HCT116 (cell line): ENCODE measurements around the gene TMEM131. TPM values are rescaled to one million over a fixed set of nuclear protein-coding genes. Genes with fewer than 3 reads are reported as not detected.

ENCODE experiments used
- ATAC-seq: fragments of 200-7000 bp; cut with Tn5 transposase; 2 replicates; pipeline ENCODE4 v1.9.1; 2020; ENCODE audit warnings: mild to moderate bottlenecking, moderate library complexity
- BruUV-seq: library from RNA; stranded (reverse); fragments of 400-500 nt; replicated peaks from 2 replicates; lab custom pipeline; 2021; lab: Mats Ljungman, UMichigan
- CTCF ChIA-PET: fragments of 300-600 bp; sonication (Branson Sonifier 250); formaldehyde crosslinking; loops from one replicate; lab custom pipeline; 2021; ENCODE audit warnings: antibody characterized with exemption; lab: Charles Lee
- POLR2A ChIA-PET: fragments of 300-600, 350-600 bp; sonication (Branson Sonifier 250); formaldehyde crosslinking; loops from one replicate; lab custom pipeline; 2021; ENCODE audit warnings: antibody characterized with exemption; lab: Charles Lee
- RAD21 ChIA-PET, 2 experiments: fragments of 300-600 bp; sonication (Branson Sonifier 250); formaldehyde crosslinking; loops; one replicate each; lab custom pipeline; 2023; ENCODE audit warnings: low total read pairs in 2 of 2; ENCODE audit not compliant: uncharacterized antibody in 2 of 2, unreplicated experiment in 2 of 2, low non-redundant PET in 1 of 2; lab: Charles Lee
- DNase-seq: peaks from one replicate; pipeline ENCODE4 v3.0.0-alpha.2; 2010; ENCODE audit warnings: low read depth, low spot score
- H2AFZ ChIP-seq: fragments of 200-600 bp; shearing (Covaris generic), sonication (generic); 2 replicates; pipeline ENCODE4 v1.6.1; 2017; ENCODE audit warnings: low read depth, mixed run types, mixed read lengths, antibody characterized with exemption, low read length; ENCODE audit not compliant: poor library complexity, severe bottlenecking
- H3K27ac ChIP-seq: 2 replicates; pipeline ENCODE4 v1.5.1; 2012; ENCODE audit warnings: low read depth, low read length
- H3K27me3 ChIP-seq: fragments of 200-600 bp; sonication (generic); 2 replicates; pipeline ENCODE4 v1.6.1; 2016; ENCODE audit warnings: mixed run types, low read length, mixed read lengths; ENCODE audit not compliant: insufficient read depth
- H3K36me3 ChIP-seq, 2 experiments: fragments of 200-500 bp in 1 of 2; fragments of 200-600 bp in 1 of 2; sonication (Bioruptor generic) in 1 of 2; sonication (generic) in 1 of 2; 2 replicates each; pipeline versions ENCODE4 v1.5.1 to v1.6.1; 2014 to 2016; ENCODE audit warnings: low read length in 2 of 2, inconsistent platforms in 1 of 2, mixed read lengths in 1 of 2, mixed run types in 1 of 2; ENCODE audit not compliant: insufficient read depth in 2 of 2, control insufficient read depth in 1 of 2
- H3K4me1 ChIP-seq, 2 experiments: fragments of 200-600 bp in 1 of 2; sonication (generic) in 1 of 2; 2 replicates each; pipeline versions ENCODE4 v1.5.1 to v1.6.1; 2012 to 2017; ENCODE audit warnings: low read length in 2 of 2, inconsistent platforms in 1 of 2, mild to moderate bottlenecking in 1 of 2, mixed read lengths in 1 of 2, mixed run types in 1 of 2, moderate library complexity in 1 of 2; ENCODE audit not compliant: insufficient read depth in 2 of 2, control insufficient read depth in 1 of 2
- H3K4me2 ChIP-seq: fragments of 200-600 bp; sonication (generic); 2 replicates; pipeline ENCODE4 v1.6.1; 2017; ENCODE audit warnings: mixed run types, low read length, mixed read lengths
- H3K4me3 ChIP-seq, 2 experiments: fragments of 200-600 bp in 1 of 2; sonication (generic) in 1 of 2; replicated peaks in 1 of 2; 2 replicates each; pipeline ENCODE4 v1.5.1; 2011 to 2016; ENCODE audit warnings: low read length in 2 of 2, control low read depth in 1 of 2, low read depth in 1 of 2, mild to moderate bottlenecking in 1 of 2, mixed read lengths in 1 of 2, mixed run types in 1 of 2
- H3K79me2 ChIP-seq: fragments of 200-600 bp; sonication (generic); 2 replicates; pipeline ENCODE4 v1.6.1; 2017; ENCODE audit warnings: mild to moderate bottlenecking, mixed run types, low read length, moderate library complexity, mixed read lengths; ENCODE audit not compliant: insufficient read depth
- H3K9ac ChIP-seq: fragments of 200-600 bp; sonication (generic); 2 replicates; pipeline ENCODE4 v1.6.1; 2016; ENCODE audit warnings: low read length, mixed read lengths
- H3K9me2 ChIP-seq: fragments of 200-600 bp; sonication (generic), shearing (Covaris generic); 2 replicates; pipeline ENCODE4 v1.6.1; 2017; ENCODE audit warnings: mixed run types, mild to moderate bottlenecking, moderate library complexity; ENCODE audit not compliant: insufficient read depth
- H3K9me3 ChIP-seq, 2 experiments: fragments of 200-500 bp in 1 of 2; fragments of 200-600 bp in 1 of 2; sonication (Bioruptor generic) in 1 of 2; sonication (generic) in 1 of 2; 2 replicates each; pipeline ENCODE4 v1.6.1; 2014 to 2017; ENCODE audit warnings: low read length in 2 of 2, mixed read lengths in 2 of 2, inconsistent platforms in 1 of 2, low read depth in 1 of 2, mild to moderate bottlenecking in 1 of 2, mixed run types in 1 of 2, moderate library complexity in 1 of 2; ENCODE audit not compliant: control insufficient read depth in 1 of 2, insufficient read depth in 1 of 2
- H4K20me1 ChIP-seq: fragments of 200-600 bp; sonication (generic), shearing (Covaris generic); 2 replicates; pipeline ENCODE4 v1.6.1; 2017; ENCODE audit warnings: mixed run types, mild to moderate bottlenecking, moderate library complexity; ENCODE audit not compliant: insufficient read depth
- CBX3 ChIP-seq: IDR thresholded peaks from 2 replicates; pipeline ENCODE4 v1.6.1; 2012; ENCODE audit warnings: low read depth
- FOSL1 ChIP-seq: IDR thresholded peaks from 2 replicates; pipeline ENCODE4 v1.6.1; 2012; ENCODE audit warnings: low read depth
- intact Hi-C: fragments of 100-400 bp; cut with micrococcal nuclease; formaldehyde crosslinking; loops from 2 replicates; pipeline ENCODE4 v1.10.0; 2022
- total RNA-seq: library from RNA; stranded (reverse); gene quantifications from one replicate; pipeline ENCODE4 v1.2.1, GENCODE V29; 2021; ENCODE audit not compliant: unreplicated experiment
- TF ChIP-seq, protein P1 (sequence below), 3 experiments: fragments of 200-600 bp in 1 of 3; sonication (generic) in 1 of 3; IDR thresholded peaks in 2 of 3; conservative IDR thresholded peaks in 1 of 3; 2 replicates each; pipeline ENCODE4 v1.5.1; 2012 to 2017; ENCODE audit warnings: low read depth in 2 of 3, low read length in 2 of 3, antibody characterized with exemption in 1 of 3, borderline replicate concordance in 1 of 3, control low read depth in 1 of 3, mild to moderate bottlenecking in 1 of 3, mixed read lengths in 1 of 3, mixed run types in 1 of 3, moderate library complexity in 1 of 3; ENCODE audit not compliant: insufficient read depth in 1 of 3
- TF ChIP-seq, protein P2 (sequence below): IDR thresholded peaks from 2 replicates; pipeline ENCODE4 v1.6.1; 2012; ENCODE audit warnings: low read depth

Gene TMEM131
- total RNA-seq, 1 experiment from 2014 or later = 51.5 TPM

- Histone ChIP-seq H3K79me2 (no peaks in the 10 kb centered on the region), H3K27me3 (no peaks in the 10 kb centered on the region), H3K36me3 (no peaks in the 10 kb centered on the region), H3K4me3 (no peak overlapping the region), H3K4me1 (no peaks in the 10 kb centered on the region), H3K9me3 (no peaks in the 10 kb centered on the region), H2AFZ (no peak overlapping the region), H3K9me2 (no peaks in the 10 kb centered on the region), H3K9ac (no peak overlapping the region), H3K4me2 (no peak overlapping the region), H4K20me1 (no peaks in the 10 kb centered on the region), H3K27ac (no peak overlapping the region)
- RAD21 ChIA-PET = no interaction called here
- TF ChIP-seq CBX3 (no peak), FOSL1 (no peak)
- no peak for ATAC-seq
- DNase-seq = no peak
- intact Hi-C loops = no loop called here
- POLR2A ChIA-PET = no interaction called here
- CTCF ChIA-PET = no interaction called here
- no TSS peak for BruUV-seq
Observed at GRCh38 chr2:98034745-98035144, 39.0 kb upstream of the TMEM131 start.

- CTCF ChIA-PET = no interaction called here
- no peaks in the 10 kb centered on the region for H3K36me3 ChIP-seq
- H3K27ac ChIP-seq = no peak overlapping the region
- DNase-seq = no peak
- H3K4me3 ChIP-seq = no peak overlapping the region
- intact Hi-C loops = no loop called here
- no peak overlapping the region for H2AFZ ChIP-seq
- H4K20me1 ChIP-seq = no peaks in the 10 kb centered on the region
- H3K4me1 ChIP-seq = no peaks in the 10 kb centered on the region
- RAD21 ChIA-PET = no interaction called here
- H3K79me2 ChIP-seq = no peaks in the 10 kb centered on the region
- TF ChIP-seq, protein P1, sequence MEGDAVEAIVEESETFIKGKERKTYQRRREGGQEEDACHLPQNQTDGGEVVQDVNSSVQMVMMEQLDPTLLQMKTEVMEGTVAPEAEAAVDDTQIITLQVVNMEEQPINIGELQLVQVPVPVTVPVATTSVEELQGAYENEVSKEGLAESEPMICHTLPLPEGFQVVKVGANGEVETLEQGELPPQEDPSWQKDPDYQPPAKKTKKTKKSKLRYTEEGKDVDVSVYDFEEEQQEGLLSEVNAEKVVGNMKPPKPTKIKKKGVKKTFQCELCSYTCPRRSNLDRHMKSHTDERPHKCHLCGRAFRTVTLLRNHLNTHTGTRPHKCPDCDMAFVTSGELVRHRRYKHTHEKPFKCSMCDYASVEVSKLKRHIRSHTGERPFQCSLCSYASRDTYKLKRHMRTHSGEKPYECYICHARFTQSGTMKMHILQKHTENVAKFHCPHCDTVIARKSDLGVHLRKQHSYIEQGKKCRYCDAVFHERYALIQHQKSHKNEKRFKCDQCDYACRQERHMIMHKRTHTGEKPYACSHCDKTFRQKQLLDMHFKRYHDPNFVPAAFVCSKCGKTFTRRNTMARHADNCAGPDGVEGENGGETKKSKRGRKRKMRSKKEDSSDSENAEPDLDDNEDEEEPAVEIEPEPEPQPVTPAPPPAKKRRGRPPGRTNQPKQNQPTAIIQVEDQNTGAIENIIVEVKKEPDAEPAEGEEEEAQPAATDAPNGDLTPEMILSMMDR (IDR thresholded peaks at IDR 0.05 in 2 of 3, conservative IDR thresholded peaks at IDR 0.05 in 1 of 3; ENCODE audit: borderline replicate concordance in 1 of 3, insufficient read depth in 1 of 3, low read depth in 2 of 3, low read length in 2 of 3) = no peak
- TF ChIP-seq, protein P2, sequence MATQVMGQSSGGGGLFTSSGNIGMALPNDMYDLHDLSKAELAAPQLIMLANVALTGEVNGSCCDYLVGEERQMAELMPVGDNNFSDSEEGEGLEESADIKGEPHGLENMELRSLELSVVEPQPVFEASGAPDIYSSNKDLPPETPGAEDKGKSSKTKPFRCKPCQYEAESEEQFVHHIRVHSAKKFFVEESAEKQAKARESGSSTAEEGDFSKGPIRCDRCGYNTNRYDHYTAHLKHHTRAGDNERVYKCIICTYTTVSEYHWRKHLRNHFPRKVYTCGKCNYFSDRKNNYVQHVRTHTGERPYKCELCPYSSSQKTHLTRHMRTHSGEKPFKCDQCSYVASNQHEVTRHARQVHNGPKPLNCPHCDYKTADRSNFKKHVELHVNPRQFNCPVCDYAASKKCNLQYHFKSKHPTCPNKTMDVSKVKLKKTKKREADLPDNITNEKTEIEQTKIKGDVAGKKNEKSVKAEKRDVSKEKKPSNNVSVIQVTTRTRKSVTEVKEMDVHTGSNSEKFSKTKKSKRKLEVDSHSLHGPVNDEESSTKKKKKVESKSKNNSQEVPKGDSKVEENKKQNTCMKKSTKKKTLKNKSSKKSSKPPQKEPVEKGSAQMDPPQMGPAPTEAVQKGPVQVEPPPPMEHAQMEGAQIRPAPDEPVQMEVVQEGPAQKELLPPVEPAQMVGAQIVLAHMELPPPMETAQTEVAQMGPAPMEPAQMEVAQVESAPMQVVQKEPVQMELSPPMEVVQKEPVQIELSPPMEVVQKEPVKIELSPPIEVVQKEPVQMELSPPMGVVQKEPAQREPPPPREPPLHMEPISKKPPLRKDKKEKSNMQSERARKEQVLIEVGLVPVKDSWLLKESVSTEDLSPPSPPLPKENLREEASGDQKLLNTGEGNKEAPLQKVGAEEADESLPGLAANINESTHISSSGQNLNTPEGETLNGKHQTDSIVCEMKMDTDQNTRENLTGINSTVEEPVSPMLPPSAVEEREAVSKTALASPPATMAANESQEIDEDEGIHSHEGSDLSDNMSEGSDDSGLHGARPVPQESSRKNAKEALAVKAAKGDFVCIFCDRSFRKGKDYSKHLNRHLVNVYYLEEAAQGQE = no peak
- no peaks in the 10 kb centered on the region for H3K27me3 ChIP-seq
- no peaks in the 10 kb centered on the region for H3K9me2 ChIP-seq
- H3K9ac ChIP-seq = no peak overlapping the region
- no peaks in the 10 kb centered on the region for H3K9me3 ChIP-seq
- no peak overlapping the region for H3K4me2 ChIP-seq
- no peak for ATAC-seq
- POLR2A ChIA-PET = no interaction called here
- no TSS peak for BruUV-seq
Observed at GRCh38 chr2:98032086-98032485, 36.3 kb upstream of the TMEM131 start.
